EL (cell line): Measurements from ENCODE around the gene KIAA2012.
A peak's percentile ranks its signal among the peaks of the same experiment; 100 is the strongest.

Experiments
- DNase-seq: peaks from one replicate; pipeline ENCODE4 v3.0.0-alpha.2; 2016

The KIAA2012 gene

GRCh38 chr2:202072737-202073401 lies at the start of gene KIAA2012:
TSS of gene KIAA2012 (plus strand) at chr2:202073255. CDS start at chr2:202073628, 373 bp downstream.
- DNase-seq: no peak

- DNase-seq: no peak
Observed at GRCh38 chr2:202023904-202024266, 49.2 kb upstream of the KIAA2012 start.

GRCh38 chr2:202024871-202025270 lies 48.2 kb upstream of the KIAA2012 start:
- no peak for DNase-seq

GRCh38 chr2:202025816-202026215 lies 47.2 kb upstream of the KIAA2012 start:
- DNase-seq: no peak

- no peak for DNase-seq
Observed at GRCh38 chr2:202026507-202026906, 46.5 kb upstream of the KIAA2012 start.

GRCh38 chr2:202030691-202031090 lies 42.4 kb upstream of the KIAA2012 start:
- no peak for DNase-seq

GRCh38 chr2:202031246-202031951 lies 41.7 kb upstream of the KIAA2012 start:
- DNase-seq: no peak

GRCh38 chr2:202032846-202033316 lies 40.2 kb upstream of the KIAA2012 start:
- DNase-seq: peak; percentile 51

GRCh38 chr2:202033317-202034248 lies 39.5 kb upstream of the KIAA2012 start, which contains the start of gene FZD7:
TSS of gene FZD7 (plus strand) at chr2:202033855. CDS start at chr2:202034648, 793 bp downstream.
- DNase-seq: peak; percentile 94

GRCh38 chr2:202034249-202035088 lies 38.6 kb upstream of the KIAA2012 start:
- peak; percentile 53 for DNase-seq

- peak; percentile 72 for DNase-seq
Observed at GRCh38 chr2:202035089-202035940, 37.7 kb upstream of the KIAA2012 start.

GRCh38 chr2:202035941-202036372 lies 37.1 kb upstream of the KIAA2012 start:
- DNase-seq: no peak

GRCh38 chr2:202036601-202037037 lies 36.4 kb upstream of the KIAA2012 start:
- peak; percentile 46 for DNase-seq

GRCh38 chr2:202037086-202037485 lies 36.0 kb upstream of the KIAA2012 start:
- peak; percentile 59 for DNase-seq

- peak; percentile 65 for DNase-seq
Observed at GRCh38 chr2:202038471-202039277, 34.4 kb upstream of the KIAA2012 start.

- DNase-seq: no peak
Observed at GRCh38 chr2:202039278-202040078, 33.6 kb upstream of the KIAA2012 start.

GRCh38 chr2:202040079-202040844 lies 32.8 kb upstream of the KIAA2012 start:
- no peak for DNase-seq

GRCh38 chr2:202042444-202042843 lies 30.6 kb upstream of the KIAA2012 start:
- DNase-seq: no peak
